Panc1 (cell line): ENCODE data around the gene CACNA1B. TPM values are rescaled to one million over a fixed set of nuclear protein-coding genes. Genes with fewer than 3 reads are reported as not detected.

Experiments
- ATAC-seq: fragments of 200-7000 bp; cut with Tn5 transposase; 2 replicates; pipeline ENCODE4 v1.9.1; 2020; ENCODE audit warnings: mild to moderate bottlenecking, moderate library complexity
- BruUV-seq: library from RNA; stranded (reverse); fragments of 400-500 nt; replicated peaks from 2 replicates; lab custom pipeline; 2021; lab: Mats Ljungman, UMichigan
- CTCF ChIA-PET: fragments of 300-600 bp; sonication (Branson Sonifier 250); formaldehyde crosslinking; loops from one replicate; lab custom pipeline; 2022; ENCODE audit warnings: antibody characterized with exemption; lab: Charles Lee
- POLR2A ChIA-PET: fragments of 300-600 bp; sonication (Branson Sonifier 250); formaldehyde crosslinking; loops from one replicate; lab custom pipeline; 2022; ENCODE audit warnings: antibody characterized with exemption; lab: Charles Lee
- DNase-seq: peaks from one replicate; pipeline ENCODE4 v3.0.0-alpha.2; 2010; ENCODE audit warnings: low read depth, low spot score
- H3K27ac ChIP-seq: 2 replicates; pipeline ENCODE4 v1.5.1; 2011; ENCODE audit warnings: mild to moderate bottlenecking, low read length, inconsistent platforms
- H3K27me3 ChIP-seq: fragments of 200-500 bp; sonication (Bioruptor generic); 2 replicates; pipeline ENCODE4 v1.6.0; 2014; ENCODE audit warnings: low read length, inconsistent platforms; ENCODE audit not compliant: control insufficient read depth, insufficient read depth
- H3K36me3 ChIP-seq: fragments of 200-500 bp; sonication (Bioruptor generic); 2 replicates; pipeline ENCODE4 v1.5.1; 2014; ENCODE audit warnings: inconsistent platforms, mild to moderate bottlenecking, low read length, moderate library complexity; ENCODE audit not compliant: control insufficient read depth, insufficient read depth
- H3K4me1 ChIP-seq: 2 replicates; pipeline ENCODE4 v1.5.1; 2011; ENCODE audit warnings: inconsistent platforms, mild to moderate bottlenecking, low read length, moderate library complexity; ENCODE audit not compliant: control insufficient read depth, insufficient read depth
- H3K4me3 ChIP-seq, 2 experiments: 2 replicates each; pipeline ENCODE4 v1.5.1; 2011 to 2012; ENCODE audit warnings: low read depth in 2 of 2, low read length in 2 of 2, mild to moderate bottlenecking in 2 of 2, inconsistent platforms in 1 of 2, moderate library complexity in 1 of 2
- H3K9me3 ChIP-seq: fragments of 200-500 bp; sonication (Bioruptor generic); 2 replicates; pipeline ENCODE4 v1.5.1; 2014; ENCODE audit warnings: low read depth, mild to moderate bottlenecking, inconsistent platforms, low read length, moderate library complexity; ENCODE audit not compliant: control insufficient read depth, insufficient read depth
- CTCF ChIP-seq: fragments of 450-650 bp; IDR thresholded peaks from 2 replicates; pipeline ENCODE4 v1.5.1; 2017; ENCODE audit warnings: mild to moderate bottlenecking
- POLR2AphosphoS5 ChIP-seq: IDR thresholded peaks from 2 replicates; pipeline ENCODE4 v1.6.1; 2012; ENCODE audit warnings: mild to moderate bottlenecking, low read depth, low read length, moderate library complexity
- REST ChIP-seq, 2 experiments: IDR thresholded peaks; 2 replicates each; pipeline ENCODE4 v1.6.1; 2011 to 2012; ENCODE audit warnings: low read depth in 2 of 2, control low read depth in 1 of 2, low read length in 1 of 2, mild to moderate bottlenecking in 1 of 2, moderate library complexity in 1 of 2; ENCODE audit not compliant: insufficient read depth in 1 of 2
- SIN3A ChIP-seq: IDR thresholded peaks from 2 replicates; pipeline ENCODE4 v1.6.1; 2012; ENCODE audit warnings: low read depth, mild to moderate bottlenecking, low read length, moderate library complexity, borderline replicate concordance; ENCODE audit not compliant: insufficient read depth
- TCF7L2 ChIP-seq: IDR thresholded peaks from 2 replicates; pipeline ENCODE4 v1.6.1; 2011; ENCODE audit warnings: mild to moderate bottlenecking, low read depth, low read length, inconsistent platforms
- in situ Hi-C: cut with HindIII; loops from 2 replicates; pipeline ENCODE4 v1.10.0; 2016; ENCODE audit warnings: low sequenced_read_pairs, low pct_unique_long_range_greater_than_20kb
- intact Hi-C: fragments of 100-400 bp; cut with micrococcal nuclease; formaldehyde crosslinking; loops from one replicate; pipeline ENCODE4 v1.10.0; 2022; ENCODE audit not compliant: unreplicated experiment
- total RNA-seq: library from RNA; stranded (reverse); gene quantifications from one replicate; pipeline ENCODE4 v1.2.1, GENCODE V29; 2021; ENCODE audit not compliant: unreplicated experiment

Gene CACNA1B
- total RNA-seq, 1 experiment from 2014 or later, result 0.49 TPM

GRCh38 chr9:138101444-138102234 lies 224.1 kb downstream of the CACNA1B start:
- CTCF ChIA-PET, result no interaction called here
- Histone ChIP-seq H3K27ac (no peak overlapping the region), H3K4me3 (no peak overlapping the region), H3K36me3 (no peaks in the 10 kb centered on the region), H3K9me3 (no peaks in the 10 kb centered on the region), H3K4me1 (no peaks in the 10 kb centered on the region), H3K27me3 (no peaks in the 10 kb centered on the region)
- in situ Hi-C loops, result no loop called here
- TF ChIP-seq TCF7L2 (no peak), CTCF (no peak), SIN3A (no peak), POLR2AphosphoS5 (no peak), REST (IDR thresholded peaks at IDR 0.05; ENCODE audit: insufficient read depth in 1 of 2, low read depth in 2 of 2, low read length in 1 of 2) (no peak)
- intact Hi-C loops, result no loop called here
- DNase-seq, result no peak
- POLR2A ChIA-PET, result interaction anchor here (0.5 kb wide), 1 partner anchor 419 kb away, joined by 3 read pairs; no protein-coding TSS in a partner anchor
- no peak for ATAC-seq
- no TSS peak for BruUV-seq

- no peak for TF ChIP-seq SIN3A
- no peak for TF ChIP-seq POLR2AphosphoS5
- TF ChIP-seq CTCF, result no peak
- no peak for TF ChIP-seq REST (IDR thresholded peaks at IDR 0.05; ENCODE audit: insufficient read depth in 1 of 2, low read depth in 2 of 2, low read length in 1 of 2)
- no peak for TF ChIP-seq TCF7L2
- Histone ChIP-seq H3K9me3 (no peaks in the 10 kb centered on the region), H3K4me3 (no peak overlapping the region), H3K4me1 (no peaks in the 10 kb centered on the region), H3K27me3 (no peaks in the 10 kb centered on the region), H3K36me3 (no peaks in the 10 kb centered on the region), H3K27ac (no peak overlapping the region)
- intact Hi-C loops, result no loop called here
- no peak for ATAC-seq
- in situ Hi-C loops, result no loop called here
- DNase-seq, result no peak
- ChIA-PET POLR2A (no interaction called here), CTCF (no interaction called here)
- no TSS peak for BruUV-seq
These were observed 224.9 kb downstream of the CACNA1B start for GRCh38 chr9:138102246-138103051.
